ENCODE results near the gene WDR1. TPM values are rescaled to one million over a fixed set of nuclear protein-coding genes. Genes with fewer than 3 reads are reported as not detected.

The WDR1 gene
- total and polyA plus RNA-seq, 2 donors from 2014 or later, result 176 to 313 TPM

- no peaks in the 10 kb centered on the region for H3K27me3 ChIP-seq (ENCODE audit: control insufficient read depth, insufficient read depth, low read length)
- peaks cover 2 to 72% (median 50%) of the 10 kb centered on the region in 3 donors for H3K36me3 ChIP-seq (ENCODE audit: control insufficient read depth in 2 of 3, insufficient read depth in 3 of 3, low read length in 3 of 3)
- DNase-seq, result peak in 1 of 5 donors; percentile 76
- H3K27ac ChIP-seq (ENCODE audit: low read depth in 2 of 2, low read length in 2 of 2), result peak overlapping the region in 1 of 2 donors; percentile 44
- H3K9ac ChIP-seq (ENCODE audit: low read length in 3 of 3), result peak overlapping the region in 1 of 3 donors; percentile 53
- H3K4me3 ChIP-seq (ENCODE audit: low read length in 3 of 3), result no peak overlapping the region
- intact Hi-C loops (cut with DNase I), result no loop called here
- H3K4me1 ChIP-seq (ENCODE audit: control insufficient read depth in 2 of 3, insufficient read depth in 2 of 3, low read depth in 1 of 3, low read length in 3 of 3), result peaks cover 0 to 62% (median 53%) of the 10 kb centered on the region in 3 donors
- TF ChIP-seq CTCF (IDR thresholded peaks at IDR 0.05; ENCODE audit: borderline replicate concordance, extremely low read depth, insufficient read depth), result no peak
- no peak for FAIRE-seq
- no peaks in the 10 kb centered on the region for H3K9me3 ChIP-seq (ENCODE audit: control insufficient read depth in 2 of 3, insufficient read depth in 1 of 3, low read length in 3 of 3)
Measured at GRCh38 chr4:10094841-10095240, 21.8 kb downstream of the WDR1 start.

GRCh38 chr4:10093801-10094552, 22.6 kb downstream of the WDR1 start:
- FAIRE-seq, result no peak
- Histone ChIP-seq H3K36me3 (ENCODE audit: control insufficient read depth in 2 of 3, insufficient read depth in 3 of 3, low read length in 3 of 3) (peaks cover 2 to 64% (median 47%) of the 10 kb centered on the region in 3 donors), H3K27me3 (ENCODE audit: control insufficient read depth, insufficient read depth, low read length) (no peaks in the 10 kb centered on the region), H3K9ac (ENCODE audit: low read length in 3 of 3) (peak overlapping the region in 2 of 3 donors; percentile 14 to 53), H3K4me1 (ENCODE audit: control insufficient read depth in 2 of 3, insufficient read depth in 2 of 3, low read depth in 1 of 3, low read length in 3 of 3) (peaks cover 0 to 64% (median 55%) of the 10 kb centered on the region in 3 donors), H3K9me3 (ENCODE audit: control insufficient read depth in 2 of 3, insufficient read depth in 1 of 3, low read length in 3 of 3) (no peaks in the 10 kb centered on the region), H3K4me3 (ENCODE audit: low read length in 3 of 3) (no peak overlapping the region), H3K27ac (ENCODE audit: low read depth in 2 of 2, low read length in 2 of 2) (peak overlapping the region; percentile 66 to 81)
- intact Hi-C loops (cut with DNase I), result no loop called here
- DNase-seq, result peak in 4 of 5 donors; percentile 23 to 82 (median 36)
- no peak for TF ChIP-seq CTCF (IDR thresholded peaks at IDR 0.05; ENCODE audit: borderline replicate concordance, extremely low read depth, insufficient read depth)

GRCh38 chr4:10093271-10093621, 23.4 kb downstream of the WDR1 start:
- H3K4me3 ChIP-seq (ENCODE audit: low read length in 3 of 3), result no peak overlapping the region
- DNase-seq (peak in 1 of 5 donors; percentile 79), FAIRE-seq (no peak)
- TF ChIP-seq CTCF (IDR thresholded peaks at IDR 0.05; ENCODE audit: borderline replicate concordance, extremely low read depth, insufficient read depth), result no peak
- peaks cover 0 to 66% (median 57%) of the 10 kb centered on the region in 3 donors for H3K4me1 ChIP-seq (ENCODE audit: control insufficient read depth in 2 of 3, insufficient read depth in 2 of 3, low read depth in 1 of 3, low read length in 3 of 3)
- no peaks in the 10 kb centered on the region for H3K27me3 ChIP-seq (ENCODE audit: control insufficient read depth, insufficient read depth, low read length)
- intact Hi-C loops (cut with DNase I), result no loop called here
- H3K36me3 ChIP-seq (ENCODE audit: control insufficient read depth in 2 of 3, insufficient read depth in 3 of 3, low read length in 3 of 3), result peaks cover 2 to 62% (median 45%) of the 10 kb centered on the region in 3 donors
- no peaks in the 10 kb centered on the region for H3K9me3 ChIP-seq (ENCODE audit: control insufficient read depth in 2 of 3, insufficient read depth in 1 of 3, low read length in 3 of 3)
- no peak overlapping the region for H3K9ac ChIP-seq (ENCODE audit: low read length in 3 of 3)
- H3K27ac ChIP-seq (ENCODE audit: low read depth in 2 of 2, low read length in 2 of 2), result peak overlapping the region; percentile 66 to 81

Data from kidney (tissue), 14 donors.